ENCODE results near the gene VPS39. TPM values are rescaled to one million over a fixed set of nuclear protein-coding genes. Genes with fewer than 3 reads are reported as not detected.
"Not testable (repeated sequence)": the region's sequence is repeated elsewhere in the genome, so short reads cannot be mapped to it uniquely, and the experiment has no call there.

The VPS39 gene
- total and polyA plus RNA-seq, 2 donors (not counting 3 experiments of a cell fraction or from before 2014, with no cell fraction given): 56.5 to 56.7 TPM

- Histone ChIP-seq H2AFZ (ENCODE audit: low read depth, low read length) (no peak overlapping the region), H3K79me2 (ENCODE audit: control insufficient read depth, insufficient read depth, low read length) (no peaks in the 10 kb centered on the region), H4K20me1 (replicated peaks; ENCODE audit: control insufficient read depth, extremely low read depth, insufficient read depth, low read length) (no peaks in the 10 kb centered on the region), H3K27ac (ENCODE audit: insufficient read depth, low read depth, low read length) (no peak overlapping the region), H3K36me3 (ENCODE audit: control insufficient read depth in 2 of 2, extremely low read depth in 1 of 2, insufficient read depth in 2 of 2, low read length in 2 of 2) (peaks cover 7 to 19% of the 10 kb centered on the region in 2 experiments), H3K9me1 (replicated peaks; ENCODE audit: control insufficient read depth, extremely low read depth, insufficient read depth, low read length) (no peaks in the 10 kb centered on the region), H3K27me3 (ENCODE audit: control insufficient read depth in 2 of 2, insufficient read depth in 2 of 2, low read length in 2 of 2) (no peaks in the 10 kb centered on the region), H3K9me3 (replicated peaks; ENCODE audit: control insufficient read depth, insufficient read depth, low read length) (no peaks in the 10 kb centered on the region), H3K4me2 (ENCODE audit: insufficient read depth, low read length) (no peak overlapping the region), H3K4me1 (ENCODE audit: control insufficient read depth, extremely low read depth, insufficient read depth, low read length) (no peaks in the 10 kb centered on the region), H3K9ac (replicated peaks; ENCODE audit: extremely low read depth, insufficient read depth, low read length) (no peak overlapping the region), H3K4me3 (replicated peaks in 1 of 3; ENCODE audit: insufficient read depth in 1 of 3, low read depth in 1 of 3, low read length in 3 of 3) (no peak overlapping the region)
- dilution Hi-C loops (cut with MboI; ENCODE audit: extremely low pct_ligation_motif_present, low sequenced_read_pairs): no loop called here
- no TSS peak for BruUV-seq (replicated peaks)
- no peak for DNase-seq (ENCODE audit: low read depth, low spot score)
- ChIA-PET POLR2A (no interaction called here), CTCF (interaction anchor here (1.5 kb wide), 1 partner anchor 12 kb away, joined by 5 read pairs; no protein-coding TSS in a partner anchor)
- intact Hi-C loops (cut with micrococcal nuclease): no loop called here
- no peak for FAIRE-seq
- no peak for TF ChIP-seq GATA2 (IDR thresholded peaks at IDR 0.05; ENCODE audit: insufficient read depth, insufficient read length, low read depth, low read length)
- no peak for TF ChIP-seq EZH2 (IDR thresholded peaks at IDR 0.05; ENCODE audit: borderline replicate concordance, low read depth, low read length, severe bottlenecking)
- TF ChIP-seq POLR2A (IDR thresholded peaks at IDR 0.05; ENCODE audit: low read depth, low read length): no peak
- TF ChIP-seq, protein P1, sequence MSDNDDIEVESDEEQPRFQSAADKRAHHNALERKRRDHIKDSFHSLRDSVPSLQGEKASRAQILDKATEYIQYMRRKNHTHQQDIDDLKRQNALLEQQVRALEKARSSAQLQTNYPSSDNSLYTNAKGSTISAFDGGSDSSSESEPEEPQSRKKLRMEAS (IDR thresholded peaks at IDR 0.05; ENCODE audit: insufficient read depth, insufficient read length): no peak
- no peak for TF ChIP-seq MYC (IDR thresholded peaks at IDR 0.05; ENCODE audit: low read depth, low read length)
- TF ChIP-seq POLR2AphosphoS5 (IDR thresholded peaks at IDR 0.05; ENCODE audit: insufficient read depth, low read depth, low read length): no peak
- TF ChIP-seq FOS (IDR thresholded peaks at IDR 0.05; ENCODE audit: borderline replicate concordance, insufficient read depth, low read length): no peak
Measured at GRCh38 chr15:42231088-42231487, 23.0 kb upstream of the VPS39 start.

- POLR2A ChIA-PET: interaction anchor here (0.6 kb wide), 1 partner anchor 1521 kb away, joined by 7 read pairs; no protein-coding TSS in a partner anchor
- H3K36me3 ChIP-seq (ENCODE audit: control insufficient read depth in 2 of 2, extremely low read depth in 1 of 2, insufficient read depth in 2 of 2, low read length in 2 of 2): peaks cover 9 to 27% of the 10 kb centered on the region in 2 experiments
- H3K79me2 ChIP-seq (ENCODE audit: control insufficient read depth, insufficient read depth, low read length); BruUV-seq (replicated peaks); intact Hi-C loops (cut with micrococcal nuclease); H3K9me1 ChIP-seq (replicated peaks; ENCODE audit: control insufficient read depth, extremely low read depth, insufficient read depth, low read length); DNase-seq (ENCODE audit: low read depth, low spot score); H3K4me3 ChIP-seq (replicated peaks in 1 of 3; ENCODE audit: insufficient read depth in 1 of 3, low read depth in 1 of 3, low read length in 3 of 3); H3K4me2 ChIP-seq (ENCODE audit: insufficient read depth, low read length); H3K9ac ChIP-seq (replicated peaks; ENCODE audit: extremely low read depth, insufficient read depth, low read length); H3K27me3 ChIP-seq (ENCODE audit: control insufficient read depth in 2 of 2, insufficient read depth in 2 of 2, low read length in 2 of 2); dilution Hi-C loops (cut with MboI; ENCODE audit: extremely low pct_ligation_motif_present, low sequenced_read_pairs); FAIRE-seq; H2AFZ ChIP-seq (ENCODE audit: low read depth, low read length); H3K9me3 ChIP-seq (replicated peaks; ENCODE audit: control insufficient read depth, insufficient read depth, low read length); H4K20me1 ChIP-seq (replicated peaks; ENCODE audit: control insufficient read depth, extremely low read depth, insufficient read depth, low read length); H3K4me1 ChIP-seq (ENCODE audit: control insufficient read depth, extremely low read depth, insufficient read depth, low read length); H3K27ac ChIP-seq (ENCODE audit: insufficient read depth, low read depth, low read length): not testable (repeated sequence)
- CTCF ChIA-PET: interaction anchor here (1.0 to 1.7 kb wide), 4 partner anchors 13 to 422 kb away, joined by 3 to 7 read pairs (median 4); no protein-coding TSS in a partner anchor
Measured at GRCh38 chr15:42228981-42229380, 20.9 kb upstream of the VPS39 start.
